Skin of body (tissue), 2 donors: ENCODE data around the gene RXFP1. TPM values are rescaled to one million over a fixed set of nuclear protein-coding genes. Genes with fewer than 3 reads are reported as not detected.
"Not testable (repeated sequence)": the region's sequence is repeated elsewhere in the genome, so short reads cannot be mapped to it uniquely, and the experiment has no call there.

ENCODE experiments used
- DNase-seq: peaks from one replicate; lab custom pipeline; 2025; lab: John Stamatoyannopoulos, UW
- total RNA-seq: library from RNA; depleted of rRNA; stranded (reverse); fragments of >200 nt; gene quantifications from one replicate; pipeline ENCODE4 v1.2.3, GENCODE V29; 2014

Gene RXFP1
- total RNA-seq, 1 donor from 2014 or later, result 0.39 TPM

DNA sequence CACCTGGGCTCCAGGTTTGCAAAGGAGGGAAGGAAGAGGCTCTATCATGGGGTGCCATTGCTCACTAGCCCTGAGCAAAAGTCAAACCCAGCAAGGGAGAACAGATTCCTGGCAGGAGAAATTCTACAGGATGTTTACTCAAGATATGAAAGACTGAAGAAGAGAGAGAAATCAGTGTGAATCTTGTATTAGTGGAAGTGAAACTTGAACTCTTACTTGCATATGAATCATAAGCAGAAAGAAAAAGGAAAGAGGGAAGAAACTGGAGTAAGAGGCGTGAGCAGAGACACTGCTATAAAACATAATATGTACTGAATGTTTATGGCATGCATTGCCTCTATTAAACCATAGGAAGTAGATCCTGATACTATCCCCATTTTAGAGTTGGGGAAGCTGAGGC, 89.1 kb downstream of the RXFP1 start:
- no peak for DNase-seq

DNA sequence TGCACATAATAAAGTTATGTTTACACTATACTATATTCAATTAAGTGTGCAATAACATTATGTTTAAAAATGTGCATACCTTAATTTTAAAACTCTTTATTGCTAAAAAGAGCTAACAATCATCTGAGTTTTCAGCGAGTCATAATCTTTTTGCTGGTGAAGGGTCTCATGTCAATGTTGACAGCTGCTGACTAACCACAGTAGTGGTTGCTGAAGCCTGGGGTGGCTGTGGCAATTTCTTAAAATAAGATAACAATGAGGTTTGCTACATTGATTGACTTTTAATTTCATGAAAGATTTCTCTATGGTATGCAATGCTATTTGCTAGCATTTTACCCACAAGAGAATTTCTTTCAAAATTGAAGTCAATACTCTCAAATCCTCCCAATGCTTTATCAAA, 91.4 kb downstream of the RXFP1 start:
- no peak for DNase-seq

DNA sequence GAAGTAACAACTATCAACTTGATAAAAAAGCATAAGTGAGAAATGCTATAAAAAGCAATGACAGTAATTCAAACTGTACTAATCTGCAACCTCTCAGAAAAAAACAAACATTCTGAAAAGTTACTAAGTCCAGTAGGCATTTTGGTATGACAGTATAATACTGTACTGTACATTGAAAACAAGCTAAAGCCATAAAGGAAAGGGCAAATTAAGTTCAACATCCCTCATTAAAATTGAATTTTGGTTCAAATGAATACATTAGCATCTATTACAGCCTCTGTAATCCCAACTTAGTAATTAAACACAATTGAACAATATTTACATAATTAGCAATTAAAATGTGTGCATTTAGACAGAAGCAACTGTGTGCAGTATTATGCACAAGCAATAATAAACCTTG, 96.3 kb downstream of the RXFP1 start:
- no peak for DNase-seq

DNA sequence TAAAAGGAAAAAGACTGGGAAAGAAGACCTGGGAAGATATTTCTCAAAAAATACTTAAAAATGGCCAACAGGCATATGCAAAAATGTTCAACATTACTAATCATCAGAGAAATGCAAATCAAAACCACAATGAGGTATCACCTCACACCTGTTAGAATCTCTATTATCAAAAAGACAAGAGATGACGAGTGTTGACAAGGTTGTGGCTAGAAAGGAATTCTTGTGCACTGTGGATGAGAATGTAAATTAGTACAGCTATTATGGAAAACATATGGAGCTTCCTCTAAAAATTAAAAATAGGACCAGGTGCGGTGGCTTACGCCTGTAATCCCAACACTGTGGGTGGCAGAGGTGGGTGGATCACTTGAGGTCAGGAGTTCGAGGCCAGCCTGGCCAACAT, 100.0 kb downstream of the RXFP1 start:
- DNase-seq, result no peak

DNA sequence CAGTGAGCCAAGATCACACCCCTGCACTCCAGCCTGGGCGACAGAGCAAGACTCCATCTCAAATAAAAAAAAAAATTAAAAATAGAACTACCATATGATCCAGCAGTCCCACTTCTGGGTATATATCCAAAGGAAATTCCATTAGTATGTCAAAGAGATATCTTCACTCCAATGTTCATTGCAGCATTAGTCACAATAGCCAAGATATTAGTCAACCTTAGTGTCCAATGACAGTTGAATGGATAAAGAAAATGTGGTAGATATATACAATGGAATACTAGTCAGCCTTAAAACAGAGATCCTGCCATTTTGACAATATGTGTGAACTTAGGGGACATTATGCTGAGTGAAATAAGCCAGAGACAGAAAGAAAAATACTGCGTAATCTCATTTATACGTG, 100.6 kb downstream of the RXFP1 start:
- no peak for DNase-seq

DNA sequence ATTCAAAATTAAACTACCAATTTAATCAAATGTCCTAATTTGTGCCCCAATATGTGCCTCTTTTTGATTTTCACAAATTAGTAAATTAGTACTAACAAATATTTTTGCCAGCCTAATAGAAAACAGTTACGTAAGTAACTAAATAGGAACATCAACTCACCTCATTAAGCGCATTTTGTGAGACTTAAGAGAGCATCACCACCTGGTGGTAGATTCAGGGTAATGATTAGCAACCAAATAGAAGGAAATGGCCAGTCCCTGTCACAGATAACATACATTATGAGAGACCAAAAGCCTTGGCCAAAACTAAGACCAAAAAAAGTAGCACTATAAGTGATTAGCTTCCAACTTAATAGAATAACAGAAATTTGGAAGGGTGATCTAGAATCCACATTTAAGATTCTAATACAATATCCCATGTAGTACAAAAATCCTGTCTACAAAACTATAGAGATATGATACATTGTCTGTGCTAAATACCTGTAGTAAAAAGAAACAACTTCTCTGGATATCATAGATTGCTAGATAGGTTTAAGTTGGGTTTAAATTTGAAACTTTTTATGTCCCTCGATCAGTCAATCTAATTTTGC, 103.3 kb downstream of the RXFP1 start:
- peak; percentile 13 for DNase-seq

DNA sequence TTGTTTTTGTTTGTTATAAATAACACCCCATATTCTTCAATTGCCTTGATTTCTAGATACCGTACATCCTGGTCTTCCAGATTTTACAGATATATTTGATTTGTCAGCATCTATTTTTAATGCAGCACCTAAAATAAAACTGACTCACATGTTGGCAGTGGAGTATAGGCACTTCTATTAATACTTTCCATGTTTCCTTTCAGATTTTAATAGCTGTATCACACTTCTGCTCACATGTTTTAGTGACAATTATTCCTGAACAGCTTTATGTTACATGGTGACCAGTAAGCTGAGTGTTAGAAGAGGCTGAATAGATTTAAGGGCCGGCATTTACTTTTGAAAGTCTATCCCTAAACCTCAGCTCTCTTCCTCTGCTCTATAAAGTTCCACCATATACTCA, 103.9 kb downstream of the RXFP1 start:
- DNase-seq, result no peak

DNA sequence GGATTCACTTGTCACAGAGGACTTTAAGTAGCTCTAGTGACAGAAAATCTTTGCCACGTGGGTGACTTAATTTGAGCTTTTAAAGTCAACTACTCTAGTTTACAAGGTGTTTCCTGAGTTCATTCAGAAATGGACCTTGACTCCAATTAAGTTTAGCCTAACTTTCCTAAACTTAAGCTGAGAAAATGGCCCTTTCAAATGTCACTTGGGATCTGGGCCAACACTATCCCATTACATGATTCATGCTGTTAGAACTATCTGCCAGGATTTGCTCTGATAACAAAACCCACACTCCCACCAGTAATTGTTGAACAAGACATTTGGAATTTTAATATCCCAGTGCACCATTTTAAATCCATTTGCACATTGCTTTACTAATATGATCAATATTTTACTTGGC, 109.2 kb downstream of the RXFP1 start:
- DNase-seq, result no peak

DNA sequence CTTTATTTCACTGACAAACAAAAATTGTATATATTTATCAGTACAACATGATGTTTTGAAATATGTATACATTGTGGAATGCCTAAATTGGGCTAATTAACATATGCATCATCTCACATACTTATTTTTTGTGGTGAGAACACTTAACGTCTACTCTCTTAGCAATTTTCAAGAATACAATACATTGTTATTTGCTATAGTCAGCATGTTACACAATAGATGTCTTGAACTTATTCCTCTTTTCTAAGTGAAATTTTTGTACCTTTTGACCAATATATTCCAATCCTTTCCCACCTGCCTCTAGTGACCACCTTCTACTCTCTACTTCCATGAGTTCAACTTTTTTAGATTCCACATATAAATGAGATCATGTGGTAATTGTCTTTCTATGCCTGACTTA, 114.9 kb downstream of the RXFP1 start:
- DNase-seq, result no peak

DNA sequence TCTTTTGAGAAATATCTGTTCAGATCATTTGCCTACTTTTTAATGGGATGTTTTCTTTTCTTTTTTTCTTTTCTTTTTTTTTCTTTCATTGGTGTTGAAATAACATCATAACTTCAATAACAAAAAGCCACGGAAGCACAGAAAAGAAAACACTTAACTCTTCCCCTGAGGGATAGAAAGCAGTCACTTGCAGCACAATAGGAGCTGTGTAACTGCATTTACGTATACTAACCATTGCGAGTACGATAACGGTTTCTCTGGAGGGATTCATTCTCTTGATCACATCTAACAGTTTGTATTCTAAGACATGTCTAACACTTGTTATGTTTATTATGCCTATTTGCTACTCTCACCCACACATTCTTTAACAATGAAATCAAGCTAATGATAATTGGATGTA, 122.7 kb downstream of the RXFP1 start:
- DNase-seq, result no peak

DNA sequence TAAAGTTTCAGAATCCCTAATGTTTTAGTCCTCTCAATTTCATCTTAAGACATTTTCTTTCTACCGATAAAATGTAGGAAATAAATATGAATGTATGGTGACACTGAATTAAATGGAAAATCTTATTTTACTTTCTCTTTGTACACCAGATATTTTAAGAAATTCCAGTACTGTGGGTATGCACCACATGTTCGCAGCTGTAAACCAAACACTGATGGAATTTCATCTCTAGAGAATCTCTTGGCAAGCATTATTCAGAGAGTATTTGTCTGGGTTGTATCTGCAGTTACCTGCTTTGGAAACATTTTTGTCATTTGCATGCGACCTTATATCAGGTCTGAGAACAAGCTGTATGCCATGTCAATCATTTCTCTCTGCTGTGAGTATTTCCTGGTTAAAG, 123.1 kb downstream of the RXFP1 start:
- DNase-seq, result no peak

DNA sequence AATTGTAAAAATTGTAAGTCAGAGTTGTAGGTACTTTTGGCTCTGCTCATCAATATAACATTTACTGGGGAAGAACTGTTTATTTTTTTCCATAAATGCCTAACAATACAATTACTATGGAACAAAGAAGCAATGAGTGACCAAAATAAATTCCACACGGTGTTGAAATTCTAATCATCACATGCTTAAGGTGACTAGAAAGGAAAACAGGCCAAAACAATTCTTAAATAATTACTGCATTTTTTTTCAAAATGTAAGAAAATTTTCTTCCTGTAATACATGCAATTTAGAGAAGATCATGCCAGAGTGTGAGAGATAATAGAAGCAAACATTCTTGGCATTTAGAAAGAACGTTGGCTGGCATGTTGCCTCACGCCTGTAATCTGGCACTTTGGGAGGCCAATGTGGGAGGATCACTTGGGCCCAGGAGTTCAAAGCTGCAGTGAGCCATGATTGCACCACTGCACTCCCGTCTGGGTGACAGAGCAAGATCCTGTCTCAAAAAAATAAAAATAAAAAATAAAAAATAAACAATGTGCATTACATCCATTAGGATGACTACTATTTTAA, 127.5 kb downstream of the RXFP1 start:
- DNase-seq, result no peak

DNA sequence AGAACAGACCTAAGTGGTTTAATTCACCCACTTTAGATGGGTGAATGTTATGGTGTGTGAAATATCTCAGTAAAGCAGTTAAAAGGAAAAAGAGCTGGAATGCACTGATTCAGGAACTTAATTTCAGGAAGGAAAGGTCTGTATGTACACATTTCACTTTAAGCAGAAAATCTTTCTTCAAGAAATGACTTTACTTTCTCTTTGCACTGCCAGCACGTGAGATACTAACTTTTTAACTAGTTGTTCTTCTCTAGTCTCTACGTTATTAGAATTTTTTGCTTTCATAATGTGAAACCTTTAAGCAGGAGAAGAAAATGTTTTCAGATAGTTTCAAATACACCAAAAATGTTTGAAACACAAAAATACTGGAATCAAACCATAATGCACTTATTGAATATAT, 131.2 kb downstream of the RXFP1 start:
- no peak for DNase-seq

DNA sequence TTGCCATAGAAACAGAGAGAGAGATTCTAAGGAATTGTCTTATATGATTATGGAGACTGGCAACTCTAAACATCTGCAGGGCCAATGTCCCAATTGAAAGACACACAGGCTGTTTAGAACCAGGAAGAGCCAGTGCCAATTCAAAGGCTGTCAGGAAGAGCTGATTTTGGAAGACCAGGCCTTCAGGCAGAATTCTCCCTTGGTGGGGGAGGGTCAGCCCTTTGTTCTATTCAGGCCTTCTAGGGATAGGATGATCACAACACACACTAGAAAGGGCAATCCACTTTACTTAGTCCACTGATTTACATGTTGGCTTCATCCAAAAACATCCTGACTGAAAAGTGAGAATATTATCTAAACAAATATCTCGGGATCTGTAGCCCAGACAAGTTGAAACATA, 134.8 kb downstream of the RXFP1 start:
- DNase-seq, result no peak

DNA sequence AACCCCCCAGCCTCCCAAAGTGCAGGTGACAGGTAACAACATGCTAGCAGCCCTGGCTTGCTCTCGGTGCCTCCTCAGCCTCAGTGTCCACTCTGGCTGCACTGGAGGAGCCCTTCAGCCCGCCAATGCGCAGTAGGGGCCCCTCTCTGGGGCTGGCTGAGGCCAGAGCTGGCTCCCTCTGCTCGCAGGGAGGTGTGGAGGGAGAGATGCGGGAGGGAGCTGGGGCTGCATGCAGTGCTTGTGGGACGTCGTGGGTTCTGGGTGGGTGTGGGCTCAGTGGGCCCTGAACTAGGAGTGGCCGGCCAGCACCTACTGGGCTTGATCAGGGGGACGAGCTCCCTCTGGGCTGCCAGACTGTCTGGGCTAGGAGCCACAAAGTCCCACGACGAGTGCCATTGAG, 135.6 kb downstream of the RXFP1 start:
- DNase-seq, result no peak

DNA sequence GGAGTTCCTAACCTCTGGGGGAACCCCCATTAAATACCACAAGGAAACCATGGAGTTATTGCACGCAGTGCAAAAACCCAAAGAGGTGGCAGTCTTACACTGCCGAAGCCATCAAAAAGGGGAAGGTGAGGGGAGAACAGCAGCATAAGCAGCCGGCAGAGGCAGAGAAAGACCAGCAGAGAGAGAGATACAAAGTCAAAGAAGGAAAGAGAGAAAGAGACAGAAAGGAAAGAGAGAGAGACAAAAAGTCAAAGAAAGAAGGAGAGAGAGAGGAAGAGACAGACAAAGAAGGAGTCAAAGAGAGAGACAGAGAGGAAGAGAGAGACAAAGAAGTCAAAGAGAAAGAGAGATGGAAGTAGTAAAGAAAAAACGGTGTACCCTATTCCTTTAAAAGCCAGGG, 141.6 kb downstream of the RXFP1 start:
- not testable (repeated sequence) for DNase-seq

DNA sequence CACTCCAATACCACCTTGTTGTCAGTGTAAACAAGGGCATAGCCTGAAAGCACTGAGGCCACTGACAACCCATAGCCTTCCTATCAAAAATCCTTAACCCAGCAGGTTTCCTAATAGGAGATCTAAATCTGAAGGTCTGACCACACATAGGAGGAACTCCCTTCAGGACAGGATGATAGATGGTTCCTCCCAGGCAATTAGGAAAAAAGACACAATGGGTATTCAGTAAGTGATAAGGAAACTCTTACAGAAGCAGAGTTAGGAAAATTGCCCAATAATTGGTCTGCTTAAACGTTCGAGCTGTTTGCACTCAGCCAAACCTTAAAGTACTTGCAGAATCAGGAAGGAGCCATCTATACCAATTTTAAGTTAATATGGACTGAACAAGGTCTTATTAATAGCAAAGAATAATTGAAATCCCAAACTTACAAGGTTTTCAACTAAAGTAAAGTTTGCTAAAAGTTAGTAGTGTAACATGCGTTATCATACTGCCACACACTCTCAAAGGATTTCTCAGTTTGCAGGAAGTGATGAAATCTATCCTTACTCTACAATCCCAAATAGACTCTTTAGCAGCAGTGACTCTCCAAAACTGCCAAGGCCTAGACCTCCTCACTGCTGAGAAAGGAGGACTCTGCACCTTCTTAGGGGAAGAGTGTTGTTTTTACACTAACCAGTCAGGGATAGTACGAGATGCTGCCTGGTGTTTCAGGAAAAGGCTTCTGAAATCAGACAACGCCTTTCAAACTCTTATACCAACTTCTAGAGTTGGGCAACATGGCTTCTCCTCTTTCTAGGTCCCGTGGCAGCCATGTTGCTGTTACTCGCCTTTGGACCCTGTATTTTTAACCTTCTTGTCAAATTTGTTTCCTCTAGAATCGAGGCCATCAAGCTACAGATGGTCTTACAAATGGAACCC, 142.3 kb downstream of the RXFP1 start:
- DNase-seq, result not testable (repeated sequence)

DNA sequence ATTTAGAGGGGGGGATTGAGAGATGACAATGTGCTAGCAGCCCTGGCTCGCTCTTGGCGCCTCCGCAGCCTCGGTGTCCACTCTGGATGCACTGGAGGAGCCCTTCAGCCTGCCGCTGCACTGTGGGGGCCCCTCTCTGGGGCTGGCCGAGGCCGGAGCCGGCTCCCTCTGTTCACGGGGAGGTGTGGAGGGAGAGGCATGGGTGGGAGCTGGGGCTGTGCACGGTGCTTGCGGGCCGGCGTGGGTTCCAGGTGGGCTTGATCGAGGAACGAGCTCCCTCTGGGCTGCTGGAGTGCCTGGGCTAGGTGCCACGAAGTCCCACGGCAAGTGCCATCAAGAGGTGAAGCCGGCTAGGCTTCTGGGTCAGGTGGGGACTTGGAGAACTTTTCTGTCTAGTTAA, 143.1 kb downstream of the RXFP1 start:
- DNase-seq, result no peak

DNA sequence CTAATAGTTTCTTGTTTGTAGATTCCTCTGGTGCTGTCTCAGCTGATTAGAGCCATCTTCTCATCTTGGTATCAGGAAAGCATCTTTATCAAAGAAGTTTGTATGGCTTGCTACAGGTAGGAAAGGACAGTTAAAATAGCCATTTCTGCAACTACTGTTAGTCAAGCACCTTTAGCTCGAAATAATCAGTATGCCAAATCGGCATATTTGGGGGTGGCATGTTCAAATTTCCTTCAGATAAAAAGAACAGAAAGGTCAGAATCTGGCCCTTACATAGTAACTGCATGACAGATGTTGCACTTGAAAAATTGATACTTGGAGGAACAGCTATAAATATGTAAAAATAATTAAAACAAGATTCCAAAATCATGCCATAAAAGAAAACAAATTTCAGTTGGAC, 145.2 kb downstream of the RXFP1 start:
- DNase-seq, result no peak

DNA sequence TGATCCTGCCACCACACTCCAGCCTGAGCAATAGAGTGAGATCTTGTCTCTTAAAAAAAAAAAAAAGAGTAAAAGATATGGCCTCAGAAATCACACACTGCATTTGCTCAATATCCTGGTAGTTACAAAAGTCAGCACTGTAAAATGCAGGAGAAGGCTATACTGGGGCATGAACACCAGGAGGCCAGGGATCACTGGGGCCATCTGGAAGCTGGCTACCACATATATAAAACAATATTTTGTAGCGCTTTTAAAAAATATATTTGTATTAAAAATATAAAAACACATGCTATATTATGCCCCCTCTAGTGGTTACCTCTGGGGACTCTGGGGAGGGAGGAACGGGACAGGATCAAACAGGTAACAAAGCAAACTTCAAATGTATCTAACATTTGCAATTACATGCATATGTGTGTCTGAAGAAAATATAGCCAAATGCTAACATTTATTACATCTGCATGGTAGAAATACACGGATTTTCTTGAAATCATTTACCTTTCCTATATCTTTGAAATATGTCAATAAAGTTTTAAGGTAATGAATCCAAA, 146.0 kb downstream of the RXFP1 start:
- no peak for DNase-seq

DNA sequence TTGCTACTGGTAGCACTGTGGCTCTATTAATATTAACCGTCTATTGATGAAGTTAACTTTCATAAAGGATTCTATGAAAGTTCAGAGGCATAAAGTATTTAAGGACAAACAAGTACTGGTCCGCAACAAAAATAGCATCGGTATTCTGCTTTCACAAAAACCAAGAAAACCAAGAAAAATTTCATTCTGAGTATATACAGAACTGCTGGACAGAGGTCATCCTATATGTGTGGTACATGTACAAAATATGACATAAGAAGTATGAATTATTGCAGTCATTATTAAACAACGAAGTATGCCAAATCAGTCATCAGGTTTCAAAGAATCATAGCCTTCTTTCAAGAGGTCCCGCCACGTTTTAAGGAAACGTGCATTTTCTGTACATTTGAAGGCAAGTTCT, 147.6 kb downstream of the RXFP1 start:
- no peak for DNase-seq

DNA sequence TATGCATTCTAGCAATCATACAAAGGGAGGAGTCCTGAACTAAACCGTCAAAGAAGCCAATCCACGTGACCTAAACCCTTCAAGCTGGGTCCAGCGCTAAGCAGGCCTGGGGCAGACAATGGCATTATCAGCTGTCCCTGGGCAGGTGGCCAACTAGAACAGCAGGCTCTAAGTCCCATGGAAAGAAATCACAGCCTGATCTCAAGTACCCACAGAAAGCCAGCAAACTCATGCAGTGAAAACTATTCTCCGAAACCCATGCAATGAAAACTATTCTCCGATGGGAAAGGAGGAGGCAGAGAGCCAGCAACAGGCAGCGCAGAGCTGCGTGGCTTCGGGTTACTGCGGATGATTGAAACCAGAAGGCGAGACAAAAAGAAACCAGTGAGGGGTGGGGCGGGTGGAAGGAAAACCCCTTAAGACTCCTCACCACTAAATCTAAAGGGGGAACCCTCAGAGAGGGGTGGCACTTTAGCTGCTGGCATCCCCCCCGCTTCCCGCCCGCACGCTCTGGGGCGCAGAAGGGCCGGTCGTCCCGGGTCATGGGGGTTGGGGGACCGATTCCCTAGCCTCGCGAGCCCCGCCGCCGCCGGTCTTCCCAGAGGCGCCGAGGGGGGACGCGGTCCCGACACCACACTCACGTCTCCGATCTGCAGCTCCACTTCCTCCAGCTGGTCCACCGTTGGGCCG, 149.4 kb downstream of the RXFP1 start:
- DNase-seq, result peak; percentile 91
